Neuron (in vitro differentiated cells): ENCODE results near the gene KHDRBS2.

ENCODE experiments used
- H2AFZ ChIP-seq: one replicate; pipeline ENCODE4 v1.6.1; 2013; ENCODE audit warnings: low read depth, mild to moderate bottlenecking, inconsistent platforms, low read length, moderate library complexity
- H3K27me3 ChIP-seq: one replicate; pipeline ENCODE4 v1.6.1; 2013; ENCODE audit warnings: low read length; ENCODE audit not compliant: insufficient read depth
- H3K36me3 ChIP-seq: one replicate; pipeline ENCODE4 v1.6.1; 2013; ENCODE audit warnings: low read length; ENCODE audit not compliant: insufficient read depth
- H3K4me1 ChIP-seq: one replicate; pipeline ENCODE4 v1.6.1; 2013; ENCODE audit warnings: low read length; ENCODE audit not compliant: insufficient read depth
- H3K4me3 ChIP-seq: 2 replicates; pipeline ENCODE4 v1.5.1; 2013; ENCODE audit warnings: mild to moderate bottlenecking, low read length, moderate library complexity
- H3K9me3 ChIP-seq: one replicate; pipeline ENCODE4 v1.6.1; 2013; ENCODE audit warnings: low read length

Gene KHDRBS2

DNA sequence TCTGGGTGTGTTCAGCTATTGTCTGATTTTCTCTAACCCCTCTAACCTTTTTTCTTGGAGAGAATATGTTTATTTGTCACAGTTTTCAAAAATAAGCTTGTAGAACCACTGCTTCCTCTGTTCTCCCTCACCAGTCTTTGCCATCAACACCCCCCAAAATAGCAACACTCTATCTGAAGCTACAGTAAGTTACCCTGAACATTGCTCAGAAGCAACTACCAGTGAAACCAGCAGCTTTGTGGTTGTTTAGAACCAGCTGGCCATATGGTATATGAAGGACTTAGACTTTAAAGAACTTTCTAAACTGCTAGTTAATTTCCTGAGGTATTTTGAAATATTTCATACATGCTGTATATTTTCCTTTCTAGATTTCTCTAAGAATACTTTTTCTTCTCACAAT, 242.9 kb downstream of the KHDRBS2 start:
- no peaks in the 10 kb centered on the region for H3K9me3 ChIP-seq

DNA sequence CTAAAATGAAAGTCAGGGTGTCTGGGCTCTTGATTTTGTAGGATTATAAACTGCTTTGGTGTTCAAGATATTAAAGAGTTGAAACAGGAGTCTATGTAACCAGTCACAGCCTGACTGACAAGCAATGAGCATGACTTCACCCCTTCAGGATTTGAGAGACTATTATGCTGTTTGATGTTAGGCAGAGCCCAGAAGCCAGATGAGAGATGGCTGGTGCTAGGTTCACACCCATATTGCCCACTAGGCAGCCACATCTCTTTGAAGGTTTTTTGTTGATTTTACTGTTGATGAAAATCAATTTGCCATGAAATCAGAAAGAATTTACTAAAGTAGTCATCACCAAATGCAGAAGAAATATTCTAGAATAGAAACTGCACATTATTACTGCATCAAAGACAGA, 243.6 kb downstream of the KHDRBS2 start:
- no peak overlapping the region for H3K4me3 ChIP-seq
- H2AFZ ChIP-seq, result no peak overlapping the region
- no peaks in the 10 kb centered on the region for H3K36me3 ChIP-seq
- H3K4me1 ChIP-seq, result no peaks in the 10 kb centered on the region
- no peaks in the 10 kb centered on the region for H3K9me3 ChIP-seq
- H3K27me3 ChIP-seq, result no peaks in the 10 kb centered on the region

More for the DNA sequence above, 242.9 kb downstream of the KHDRBS2 start:
- no peaks in the 10 kb centered on the region for H3K36me3 ChIP-seq
- H2AFZ ChIP-seq, result no peak overlapping the region
- H3K27me3 ChIP-seq, result no peaks in the 10 kb centered on the region
- no peak overlapping the region for H3K4me3 ChIP-seq
- no peaks in the 10 kb centered on the region for H3K4me1 ChIP-seq

DNA sequence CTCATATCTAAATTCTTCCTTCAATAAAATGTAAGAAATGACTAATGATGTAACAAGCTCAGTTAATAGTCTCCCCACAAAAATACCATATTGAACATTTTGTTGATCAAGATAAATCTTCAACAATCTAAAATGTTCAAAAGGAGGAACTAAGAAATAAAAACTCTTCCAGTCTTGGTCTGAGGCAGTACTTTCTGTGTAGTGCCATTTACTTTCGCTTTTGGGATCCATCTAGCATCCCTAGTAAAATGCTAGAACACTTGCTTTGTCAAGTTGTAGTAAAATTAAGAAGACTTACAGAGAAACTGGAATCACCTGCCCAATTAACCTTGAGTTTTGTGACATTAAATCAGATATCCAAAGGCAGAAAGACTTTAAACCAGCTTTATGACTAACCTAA, 246.4 kb downstream of the KHDRBS2 start:
- Histone ChIP-seq H3K4me3 (no peak overlapping the region), H3K4me1 (no peaks in the 10 kb centered on the region), H3K36me3 (no peaks in the 10 kb centered on the region), H3K27me3 (no peaks in the 10 kb centered on the region), H2AFZ (no peak overlapping the region), H3K9me3 (no peaks in the 10 kb centered on the region)

- Histone ChIP-seq H3K36me3 (no peaks in the 10 kb centered on the region), H3K4me1 (no peaks in the 10 kb centered on the region), H2AFZ (no peak overlapping the region), H3K27me3 (no peaks in the 10 kb centered on the region), H3K9me3 (no peaks in the 10 kb centered on the region), H3K4me3 (no peak overlapping the region)
Measured at GRCh38 chr6:62037445-62037844, 248.6 kb downstream of the KHDRBS2 start.

- H3K27me3 ChIP-seq, result no peaks in the 10 kb centered on the region
- H3K9me3 ChIP-seq, result no peaks in the 10 kb centered on the region
- H2AFZ ChIP-seq, result no peak overlapping the region
- H3K4me3 ChIP-seq, result no peak overlapping the region
- no peaks in the 10 kb centered on the region for H3K4me1 ChIP-seq
- H3K36me3 ChIP-seq, result no peaks in the 10 kb centered on the region
Measured at GRCh38 chr6:62035952-62036351, 250.1 kb downstream of the KHDRBS2 start.

DNA sequence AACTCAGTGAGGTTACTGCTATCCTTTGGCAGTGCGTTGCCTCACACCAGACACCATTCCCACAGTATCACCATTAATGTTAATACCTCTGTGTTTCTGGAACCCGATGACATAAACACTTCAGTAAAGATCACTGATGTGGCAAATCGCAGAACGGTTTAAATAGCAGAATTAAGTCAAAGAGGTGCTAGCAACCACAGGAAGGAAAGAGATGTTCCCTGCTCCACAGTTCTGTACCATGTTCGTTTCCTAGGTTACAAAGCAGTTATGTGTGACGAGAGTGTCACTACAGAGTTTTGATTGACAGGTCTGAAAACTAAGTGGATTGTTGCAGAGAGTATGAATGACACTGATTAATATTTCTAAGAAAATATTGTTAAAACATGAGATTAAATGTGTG, 272.3 kb downstream of the KHDRBS2 start:
- Histone ChIP-seq H3K4me3 (peak overlapping the region; percentile 4), H3K4me1 (peaks cover 13% of the 10 kb centered on the region), H3K36me3 (no peaks in the 10 kb centered on the region), H3K27me3 (no peaks in the 10 kb centered on the region), H3K9me3 (no peaks in the 10 kb centered on the region), H2AFZ (no peak overlapping the region)

- Histone ChIP-seq H3K9me3 (no peaks in the 10 kb centered on the region), H2AFZ (no peak overlapping the region), H3K4me1 (peaks cover 13% of the 10 kb centered on the region), H3K27me3 (no peaks in the 10 kb centered on the region), H3K36me3 (no peaks in the 10 kb centered on the region), H3K4me3 (no peak overlapping the region)
Measured at GRCh38 chr6:62009445-62009844, 276.6 kb downstream of the KHDRBS2 start.

DNA sequence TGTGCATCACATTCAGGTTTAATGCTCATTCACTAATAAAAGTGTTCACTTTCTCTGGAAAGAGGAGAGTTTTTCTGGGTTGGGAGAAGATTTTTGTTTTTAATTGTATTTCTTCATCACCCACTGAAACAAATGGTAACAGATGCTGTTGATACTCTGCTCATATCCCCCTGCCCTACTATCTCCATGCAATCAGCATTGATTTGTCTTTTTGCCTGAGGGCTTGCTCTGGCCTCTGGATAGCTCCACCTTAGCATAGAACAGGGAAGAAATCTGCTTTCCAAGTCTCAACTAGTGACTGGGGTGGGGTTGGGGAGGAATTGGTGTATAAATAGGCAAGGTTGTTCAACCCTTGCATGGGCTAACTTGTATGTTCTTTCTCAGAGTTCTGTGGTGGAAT, 296.4 kb downstream of the KHDRBS2 start:
- Histone ChIP-seq H3K36me3 (no peaks in the 10 kb centered on the region), H3K4me3 (no peak overlapping the region), H2AFZ (no peak overlapping the region), H3K9me3 (no peaks in the 10 kb centered on the region), H3K27me3 (no peaks in the 10 kb centered on the region), H3K4me1 (no peaks in the 10 kb centered on the region)

- no peak overlapping the region for H3K4me3 ChIP-seq
- no peak overlapping the region for H2AFZ ChIP-seq
- no peaks in the 10 kb centered on the region for H3K9me3 ChIP-seq
- H3K36me3 ChIP-seq, result no peaks in the 10 kb centered on the region
- no peaks in the 10 kb centered on the region for H3K27me3 ChIP-seq
- H3K4me1 ChIP-seq, result no peaks in the 10 kb centered on the region
Measured at GRCh38 chr6:61980622-61981021, 305.4 kb downstream of the KHDRBS2 start.

DNA sequence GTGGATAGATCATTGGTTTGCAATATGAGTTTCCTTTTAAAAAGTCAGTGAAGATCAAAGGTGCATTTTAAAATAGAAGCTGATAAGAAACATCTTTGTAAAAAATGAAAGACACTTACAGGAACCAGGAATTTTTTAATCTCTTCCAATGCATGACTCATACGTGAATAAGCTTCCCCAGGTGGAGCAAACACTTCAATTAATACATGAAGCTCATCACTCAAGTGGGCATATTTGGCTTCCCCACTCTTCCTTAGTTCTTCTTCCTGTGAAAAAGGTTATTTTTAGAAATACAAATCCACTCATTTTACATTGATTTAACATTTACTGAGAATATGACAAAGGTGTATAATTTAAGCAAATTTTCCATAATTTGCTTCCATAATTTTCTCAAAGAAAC, 308.1 kb downstream of the KHDRBS2 start:
- Histone ChIP-seq H3K36me3 (no peaks in the 10 kb centered on the region), H3K4me1 (no peaks in the 10 kb centered on the region), H2AFZ (no peak overlapping the region), H3K27me3 (no peaks in the 10 kb centered on the region), H3K4me3 (no peak overlapping the region), H3K9me3 (no peaks in the 10 kb centered on the region)

GRCh38 chr6:61977099-61977498, 308.9 kb downstream of the KHDRBS2 start:
- Histone ChIP-seq H3K27me3 (no peaks in the 10 kb centered on the region), H3K4me1 (no peaks in the 10 kb centered on the region), H3K4me3 (no peak overlapping the region), H3K36me3 (no peaks in the 10 kb centered on the region), H2AFZ (no peak overlapping the region), H3K9me3 (no peaks in the 10 kb centered on the region)

- Histone ChIP-seq H3K36me3 (no peaks in the 10 kb centered on the region), H2AFZ (no peak overlapping the region), H3K9me3 (peaks cover 2% of the 10 kb centered on the region), H3K4me1 (peaks cover 23% of the 10 kb centered on the region), H3K4me3 (no peak overlapping the region), H3K27me3 (no peaks in the 10 kb centered on the region)
Measured at GRCh38 chr6:61959196-61959595, 326.8 kb downstream of the KHDRBS2 start.

DNA sequence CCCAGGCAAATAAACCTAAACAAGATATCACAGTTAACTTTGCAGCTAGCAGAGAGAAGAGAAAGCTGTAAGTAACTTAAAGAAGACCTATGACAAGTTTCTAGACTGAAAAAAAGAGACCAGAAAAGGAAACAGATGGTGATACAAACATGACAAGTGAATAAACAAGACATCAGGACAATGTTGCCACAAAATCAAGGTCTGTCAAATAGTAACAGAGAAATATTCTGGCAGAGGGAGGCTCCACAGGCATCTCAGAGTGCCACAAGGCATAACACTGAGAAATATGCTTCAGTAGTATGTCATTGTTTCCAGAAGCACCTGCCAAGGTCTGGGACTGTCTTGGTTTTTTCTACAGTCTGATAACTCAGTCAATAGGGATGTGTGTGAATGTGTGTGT, 332.2 kb downstream of the KHDRBS2 start:
- no peaks in the 10 kb centered on the region for H3K27me3 ChIP-seq
- no peak overlapping the region for H2AFZ ChIP-seq
- peaks cover 30% of the 10 kb centered on the region for H3K4me1 ChIP-seq
- peaks cover 2% of the 10 kb centered on the region for H3K9me3 ChIP-seq
- H3K4me3 ChIP-seq, result no peak overlapping the region
- no peaks in the 10 kb centered on the region for H3K36me3 ChIP-seq

DNA sequence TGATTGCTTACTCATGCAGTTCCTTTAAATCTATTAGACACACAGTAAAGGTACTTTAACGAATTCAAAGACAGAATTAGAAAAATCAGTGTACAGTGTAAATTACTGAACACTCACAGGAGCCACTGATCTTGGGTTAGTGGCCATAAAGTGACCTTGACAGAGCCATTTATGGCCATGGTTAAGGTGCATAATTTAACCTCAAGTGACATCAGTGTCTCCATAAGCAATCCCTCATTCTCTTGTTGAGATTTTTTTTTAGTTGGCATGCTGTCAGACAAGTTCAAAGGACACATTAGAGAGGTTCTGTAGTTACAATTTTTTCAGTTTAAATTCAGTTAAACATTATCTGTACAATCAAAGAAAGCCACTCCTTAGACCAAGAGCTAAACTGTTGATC, 334.4 kb downstream of the KHDRBS2 start:
- Histone ChIP-seq H3K4me3 (no peak overlapping the region), H2AFZ (no peak overlapping the region), H3K27me3 (no peaks in the 10 kb centered on the region), H3K9me3 (no peaks in the 10 kb centered on the region), H3K36me3 (no peaks in the 10 kb centered on the region), H3K4me1 (peaks cover 20% of the 10 kb centered on the region)
